Endothelial cell of umbilical vein (primary cell): ENCODE results near the gene DRICH1. TPM values are rescaled to one million over a fixed set of nuclear protein-coding genes. Genes with fewer than 3 reads are reported as not detected.

ENCODE experiments used
- BruUV-seq: library from RNA; stranded (reverse); fragments of 400-500 nt; replicated peaks from 2 replicates; lab custom pipeline; 2021; lab: Mats Ljungman, UMichigan
- CTCF ChIA-PET: fragments of 300-600, 350-600 bp; sonication (Branson Sonifier 250); formaldehyde crosslinking; loops from one replicate; lab custom pipeline; 2021; ENCODE audit warnings: antibody characterized with exemption, inconsistent platforms; lab: Charles Lee
- POLR2A ChIA-PET: fragments of 300-600, 350-600 bp; sonication (Branson Sonifier 250); formaldehyde crosslinking; loops from one replicate; lab custom pipeline; 2021; ENCODE audit warnings: antibody characterized with exemption, inconsistent platforms; lab: Charles Lee
- DNase-seq: peaks from one replicate; pipeline ENCODE4 v3.0.0-alpha.2; 2011; ENCODE audit warnings: low read depth, low spot score
- FAIRE-seq: peaks from 2 replicates; lab custom pipeline; 2011; peaks lifted over from hg19 to GRCh38; lab: Jason Lieb, UNC
- H2AFZ ChIP-seq: 2 replicates; pipeline ENCODE4 v1.6.0; 2012; ENCODE audit warnings: low read depth, low read length, control low read depth, inconsistent platforms
- H3K27ac ChIP-seq: 2 replicates; pipeline ENCODE4 v1.5.1; 2011; ENCODE audit warnings: low read depth, mild to moderate bottlenecking, control low read depth, low read length, moderate library complexity; ENCODE audit not compliant: insufficient read depth
- H3K27me3 ChIP-seq, 2 experiments: 2 replicates each; pipeline versions ENCODE4 v1.6.0 to v1.6.1; 2011; ENCODE audit warnings: low read length in 2 of 2, mixed read lengths in 1 of 2; ENCODE audit not compliant: control insufficient read depth in 2 of 2, insufficient read depth in 2 of 2
- H3K36me3 ChIP-seq, 2 experiments: 2 replicates in 1 of 2; 3 replicates in 1 of 2; pipeline ENCODE4 v1.5.1; 2011; ENCODE audit warnings: low read length in 2 of 2, mild to moderate bottlenecking in 1 of 2, moderate library complexity in 1 of 2; ENCODE audit not compliant: control insufficient read depth in 2 of 2, insufficient read depth in 2 of 2; ENCODE audit errors: extremely low read depth in 1 of 2
- H3K4me1 ChIP-seq: 3 replicates; pipeline ENCODE4 v1.5.1; 2011; ENCODE audit warnings: mild to moderate bottlenecking, low read length; ENCODE audit not compliant: control insufficient read depth, insufficient read depth; ENCODE audit errors: extremely low read depth
- H3K4me2 ChIP-seq: 2 replicates; pipeline ENCODE4 v1.6.1; 2011; ENCODE audit warnings: low read length, control low read depth, mixed read lengths; ENCODE audit not compliant: insufficient read depth
- H3K4me3 ChIP-seq, 3 experiments: fragments of 200-600 bp in 1 of 3; sonication (generic), shearing (Covaris generic) in 1 of 3; replicated peaks in 1 of 3; 2 replicates each; pipeline ENCODE4 v1.5.1; 2011 to 2016; ENCODE audit warnings: control low read depth in 3 of 3, low read length in 3 of 3, mild to moderate bottlenecking in 2 of 3, inconsistent platforms in 1 of 3, low read depth in 1 of 3, moderate library complexity in 1 of 3; ENCODE audit not compliant: insufficient read depth in 1 of 3
- H3K79me2 ChIP-seq: 2 replicates; pipeline ENCODE4 v1.6.0; 2012; ENCODE audit warnings: low read length, inconsistent platforms; ENCODE audit not compliant: control insufficient read depth, insufficient read depth
- H3K9ac ChIP-seq: replicated peaks from 2 replicates; pipeline ENCODE3; 2011; ENCODE audit warnings: low read length, control low read depth; ENCODE audit not compliant: insufficient read depth; ENCODE audit errors: extremely low read depth
- H3K9me1 ChIP-seq: replicated peaks from 3 replicates; pipeline ENCODE4 v1.6.0; 2011; ENCODE audit warnings: mild to moderate bottlenecking, low read length; ENCODE audit not compliant: control insufficient read depth, insufficient read depth; ENCODE audit errors: extremely low read depth
- H3K9me3 ChIP-seq: replicated peaks from 2 replicates; pipeline ENCODE4 v1.5.1; 2012; ENCODE audit warnings: low read length, inconsistent platforms; ENCODE audit not compliant: control insufficient read depth, insufficient read depth
- H4K20me1 ChIP-seq: replicated peaks from 2 replicates; pipeline ENCODE3; 2011; ENCODE audit warnings: mild to moderate bottlenecking, low read length; ENCODE audit not compliant: control insufficient read depth, insufficient read depth; ENCODE audit errors: extremely low read depth
- EZH2 ChIP-seq: IDR thresholded peaks from 2 replicates; pipeline ENCODE4 v1.6.1; 2012; ENCODE audit warnings: borderline replicate concordance, low read depth, mild to moderate bottlenecking, moderate library complexity, low read length, inconsistent platforms; ENCODE audit not compliant: severe bottlenecking
- FOS ChIP-seq: IDR thresholded peaks from 2 replicates; pipeline ENCODE4 v1.6.1; 2011; ENCODE audit warnings: mild to moderate bottlenecking, low read length, moderate library complexity, borderline replicate concordance; ENCODE audit not compliant: insufficient read depth
- GATA2 ChIP-seq: IDR thresholded peaks from 2 replicates; pipeline ENCODE4 v1.7.0; 2011; ENCODE audit warnings: low read depth, mild to moderate bottlenecking, moderate library complexity, mixed read lengths, low read length; ENCODE audit not compliant: insufficient read length, insufficient read depth
- JUN ChIP-seq: IDR thresholded peaks from 2 replicates; pipeline ENCODE4 v1.6.1; 2011; ENCODE audit warnings: borderline replicate concordance, low read depth; ENCODE audit not compliant: insufficient read length, insufficient read depth
- MYC ChIP-seq: IDR thresholded peaks from one replicate; pipeline ENCODE4 v1.6.1; 2011; ENCODE audit warnings: mild to moderate bottlenecking, low read depth, low read length
- POLR2A ChIP-seq: IDR thresholded peaks from 2 replicates; pipeline ENCODE4 v1.6.1; 2012; ENCODE audit warnings: low read depth, mild to moderate bottlenecking, control low read depth, low read length
- POLR2AphosphoS5 ChIP-seq: IDR thresholded peaks from 2 replicates; pipeline ENCODE4 v1.6.1; 2012; ENCODE audit warnings: low read depth, mild to moderate bottlenecking, control low read depth, low read length, moderate library complexity; ENCODE audit not compliant: insufficient read depth
- dilution Hi-C: fragments of 300-500 bp; cut with MboI; formaldehyde crosslinking; loops from one replicate; pipeline ENCODE4 v1.15.0; 2019; ENCODE audit warnings: low sequenced_read_pairs; ENCODE audit not compliant: extremely low pct_ligation_motif_present
- intact Hi-C: fragments of 100-400 bp; cut with micrococcal nuclease; formaldehyde crosslinking; loops from one replicate; pipeline ENCODE4 v1.10.0; 2022
- polyA plus RNA-seq, 4 experiments: library from polyadenylated mRNA; depleted of rRNA in 3 of 4; stranded (reverse) in 3 of 4; unstranded in 1 of 4; fragments of >200 nt; gene quantifications; 2 replicates each; pipeline versions ENCODE4 v1.2.1 to v1.2.3, GENCODE V29; 2011 to 2012; ENCODE audit warnings: missing spikeins in 1 of 4
- total RNA-seq: library from RNA; stranded (reverse); gene quantifications from 2 replicates; pipeline ENCODE4 v1.2.3, GENCODE V29; 2021
- TF ChIP-seq, protein P1 (sequence below): IDR thresholded peaks from 2 replicates; pipeline ENCODE4 v1.6.1; 2011; ENCODE audit not compliant: insufficient read depth, insufficient read length
- TF ChIP-seq, protein P2 (sequence below), 2 donors: IDR thresholded peaks; 1 replicate in 1 of 2; 2 replicates in 1 of 2; pipeline ENCODE4 v1.5.1; 2011; ENCODE audit warnings: low read length in 2 of 2, mild to moderate bottlenecking in 2 of 2, moderate library complexity in 2 of 2, control low read depth in 1 of 2, inconsistent platforms in 1 of 2, low read depth in 1 of 2; ENCODE audit not compliant: insufficient read depth in 1 of 2; ENCODE audit errors: extremely low read depth in 1 of 2

DRICH1 gene
- total and polyA plus RNA-seq, 2 donors (not counting 3 experiments of a cell fraction or from before 2014, with no cell fraction given) = 0.25 TPM; not detected in 1

- Histone ChIP-seq H2AFZ (no peak overlapping the region), H3K9me3 (no peaks in the 10 kb centered on the region), H3K36me3 (no peaks in the 10 kb centered on the region), H3K9ac (no peak overlapping the region), H3K4me3 (no peak overlapping the region), H4K20me1 (no peaks in the 10 kb centered on the region), H3K27me3 (peaks cover 16 to 19% of the 10 kb centered on the region in 2 experiments), H3K79me2 (no peaks in the 10 kb centered on the region), H3K4me2 (no peak overlapping the region), H3K9me1 (no peaks in the 10 kb centered on the region), H3K4me1 (peaks cover 2% of the 10 kb centered on the region), H3K27ac (no peak overlapping the region)
- DNase-seq = no peak
- dilution Hi-C loops = no loop called here
- no TSS peak for BruUV-seq
- ChIA-PET POLR2A (no interaction called here), CTCF (interaction anchor here (0.7 kb wide), 1 partner anchor 75 kb away, joined by 3 read pairs; no protein-coding TSS in a partner anchor)
- intact Hi-C loops = no loop called here
- no peak for TF ChIP-seq POLR2A
- TF ChIP-seq, protein P1, sequence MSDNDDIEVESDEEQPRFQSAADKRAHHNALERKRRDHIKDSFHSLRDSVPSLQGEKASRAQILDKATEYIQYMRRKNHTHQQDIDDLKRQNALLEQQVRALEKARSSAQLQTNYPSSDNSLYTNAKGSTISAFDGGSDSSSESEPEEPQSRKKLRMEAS = no peak
- TF ChIP-seq, protein P2, sequence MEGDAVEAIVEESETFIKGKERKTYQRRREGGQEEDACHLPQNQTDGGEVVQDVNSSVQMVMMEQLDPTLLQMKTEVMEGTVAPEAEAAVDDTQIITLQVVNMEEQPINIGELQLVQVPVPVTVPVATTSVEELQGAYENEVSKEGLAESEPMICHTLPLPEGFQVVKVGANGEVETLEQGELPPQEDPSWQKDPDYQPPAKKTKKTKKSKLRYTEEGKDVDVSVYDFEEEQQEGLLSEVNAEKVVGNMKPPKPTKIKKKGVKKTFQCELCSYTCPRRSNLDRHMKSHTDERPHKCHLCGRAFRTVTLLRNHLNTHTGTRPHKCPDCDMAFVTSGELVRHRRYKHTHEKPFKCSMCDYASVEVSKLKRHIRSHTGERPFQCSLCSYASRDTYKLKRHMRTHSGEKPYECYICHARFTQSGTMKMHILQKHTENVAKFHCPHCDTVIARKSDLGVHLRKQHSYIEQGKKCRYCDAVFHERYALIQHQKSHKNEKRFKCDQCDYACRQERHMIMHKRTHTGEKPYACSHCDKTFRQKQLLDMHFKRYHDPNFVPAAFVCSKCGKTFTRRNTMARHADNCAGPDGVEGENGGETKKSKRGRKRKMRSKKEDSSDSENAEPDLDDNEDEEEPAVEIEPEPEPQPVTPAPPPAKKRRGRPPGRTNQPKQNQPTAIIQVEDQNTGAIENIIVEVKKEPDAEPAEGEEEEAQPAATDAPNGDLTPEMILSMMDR (IDR thresholded peaks at IDR 0.05; ENCODE audit: extremely low read depth in 1 of 2, insufficient read depth in 1 of 2, low read depth in 1 of 2, low read length in 2 of 2) = no peak
- TF ChIP-seq GATA2 = no peak
- no peak for TF ChIP-seq MYC
- TF ChIP-seq POLR2AphosphoS5 = no peak
- no peak for TF ChIP-seq JUN
- TF ChIP-seq FOS = no peak
- no peak for TF ChIP-seq EZH2
- FAIRE-seq = no peak
Measured at GRCh38 chr22:23566705-23567475, 65.2 kb downstream of the DRICH1 start.
